Measurements from ENCODE around the gene SLC30A3.
"Not testable (repeated sequence)": the region's sequence is repeated elsewhere in the genome, so short reads cannot be mapped to it uniquely, and the experiment has no call there.

SLC30A3 gene

GRCh38 chr2:27284996-27285395 lies 22.1 kb upstream of the SLC30A3 start:
- DNase-seq: no peak

GRCh38 chr2:27282892-27283291 lies 20.0 kb upstream of the SLC30A3 start:
- DNase-seq: no peak

- no peak for DNase-seq
Measured at GRCh38 chr2:27281855-27282559, 19.2 kb upstream of the SLC30A3 start, which contains the start of gene TRIM54. TSS of gene TRIM54 (plus strand) at chr2:27282429. CDS start at chr2:27282732, 303 bp downstream.

- DNase-seq: no peak
Measured at GRCh38 chr2:27281442-27281841, 18.6 kb upstream of the SLC30A3 start.

GRCh38 chr2:27280826-27281225 lies 18.0 kb upstream of the SLC30A3 start:
- no peak for DNase-seq

GRCh38 chr2:27278010-27278409 lies 15.2 kb upstream of the SLC30A3 start:
- no peak for DNase-seq

GRCh38 chr2:27275211-27276150 lies 12.6 kb upstream of the SLC30A3 start, which contains the start of gene DNAJC5G:
TSS of gene DNAJC5G (plus strand) at chr2:27275433. CDS start at chr2:27276729, 1,296 bp downstream.
- no peak for DNase-seq

GRCh38 chr2:27272537-27273522 lies 10.0 kb upstream of the SLC30A3 start:
- not testable (repeated sequence) for DNase-seq

- no peak for DNase-seq
Measured at GRCh38 chr2:27271631-27272340, 8.9 kb upstream of the SLC30A3 start.

GRCh38 chr2:27270670-27271069 lies 7.8 kb upstream of the SLC30A3 start:
- DNase-seq: no peak

GRCh38 chr2:27270131-27270530 lies 7.3 kb upstream of the SLC30A3 start:
- DNase-seq: no peak

GRCh38 chr2:27268296-27268695 lies 5.4 kb upstream of the SLC30A3 start:
- DNase-seq: not testable (repeated sequence)

- DNase-seq: no peak
Measured at GRCh38 chr2:27265536-27265870, 2.7 kb upstream of the SLC30A3 start.

GRCh38 chr2:27264753-27265535 lies 2.1 kb upstream of the SLC30A3 start:
- DNase-seq: peak; percentile 26

GRCh38 chr2:27264253-27264752 lies 1.5 kb upstream of the SLC30A3 start:
- DNase-seq: no peak

- no peak for DNase-seq
Measured at GRCh38 chr2:27263287-27264252, 723 bp upstream of the SLC30A3 start.

GRCh38 chr2:27261926-27262298 lies 935 bp downstream of the SLC30A3 start:
- no peak for DNase-seq

GRCh38 chr2:27261241-27261925 lies 1.5 kb downstream of the SLC30A3 start:
- no peak for DNase-seq

- DNase-seq: no peak
Measured at GRCh38 chr2:27258051-27258450, 4.8 kb downstream of the SLC30A3 start.

Data from fibroblast of upper back skin (primary cell).